GM23248 (cell line): ENCODE results near the gene TRERF1. TPM values are rescaled to one million over a fixed set of nuclear protein-coding genes. Genes with fewer than 3 reads are reported as not detected.
A peak's percentile ranks its signal among the peaks of the same experiment; 100 is the strongest.

Experiments
- DNase-seq: peaks from one replicate; pipeline ENCODE4 v3.0.0-alpha.2; 2015
- H2AFZ ChIP-seq: fragments of 200-600 bp; sonication (generic); 2 replicates; pipeline ENCODE4 v1.6.1; 2016; ENCODE audit warnings: antibody characterized with exemption
- H3F3A ChIP-seq: fragments of 200-600 bp; sonication (generic); 2 replicates; pipeline ENCODE4 v1.6.1; 2016; ENCODE audit warnings: mild to moderate bottlenecking, antibody characterized with exemption, mixed run types; ENCODE audit not compliant: insufficient read depth
- H3K27ac ChIP-seq: fragments of 200-600 bp; sonication (generic); 2 replicates; pipeline ENCODE4 v1.5.1; 2016; ENCODE audit warnings: mild to moderate bottlenecking
- H3K27me3 ChIP-seq: fragments of 200-600 bp; sonication (generic); replicated peaks from 2 replicates; pipeline ENCODE4 v1.6.1; 2016; ENCODE audit warnings: mild to moderate bottlenecking; ENCODE audit not compliant: insufficient read depth
- H3K36me3 ChIP-seq: fragments of 200-600 bp; sonication (generic); 2 replicates; pipeline ENCODE4 v1.6.1; 2016; ENCODE audit warnings: low read depth, mild to moderate bottlenecking
- H3K4me1 ChIP-seq: fragments of 200-600 bp; sonication (generic); 2 replicates; pipeline ENCODE4 v1.6.1; 2016; ENCODE audit warnings: mild to moderate bottlenecking; ENCODE audit not compliant: insufficient read depth
- H3K4me2 ChIP-seq: fragments of 200-600 bp; sonication (generic); one replicate; pipeline ENCODE4 v1.6.1; 2016; ENCODE audit warnings: mild to moderate bottlenecking; ENCODE audit not compliant: unreplicated experiment
- H3K4me3 ChIP-seq: fragments of 200-600 bp; sonication (generic); 2 replicates; pipeline ENCODE4 v1.5.1; 2016; ENCODE audit warnings: mild to moderate bottlenecking
- H3K79me2 ChIP-seq: fragments of 200-600 bp; sonication (generic); 2 replicates; pipeline ENCODE4 v1.6.1; 2016; ENCODE audit warnings: mild to moderate bottlenecking; ENCODE audit not compliant: insufficient read depth
- H3K9ac ChIP-seq: fragments of 200-600 bp; sonication (generic); 2 replicates; pipeline ENCODE4 v1.6.1; 2016; ENCODE audit warnings: mild to moderate bottlenecking
- H3K9me2 ChIP-seq: fragments of 200-600 bp; sonication (generic); 2 replicates; pipeline ENCODE4 v1.6.1; 2016; ENCODE audit warnings: mixed run types, mild to moderate bottlenecking, moderate library complexity; ENCODE audit not compliant: insufficient read depth
- H3K9me3 ChIP-seq: fragments of 200-600 bp; sonication (generic); one replicate; pipeline ENCODE4 v1.6.1; 2017; ENCODE audit warnings: low read depth
- H4K20me1 ChIP-seq: fragments of 200-600 bp; sonication (generic); 2 replicates; pipeline ENCODE4 v1.6.0; 2016; ENCODE audit not compliant: insufficient read depth
- EZH2 ChIP-seq: fragments of 200-600 bp; sonication (generic); IDR thresholded peaks from 2 replicates; pipeline ENCODE4 v1.6.1; 2018; ENCODE audit warnings: antibody characterized with exemption, mild to moderate bottlenecking; ENCODE audit not compliant: insufficient read depth, poor library complexity, severe bottlenecking
- EZH2phosphoT487 ChIP-seq: fragments of 200-600 bp; sonication (generic); IDR thresholded peaks from 2 replicates; pipeline ENCODE4 v1.6.1; 2018; ENCODE audit warnings: antibody characterized with exemption, moderate library complexity, mild to moderate bottlenecking, low read depth; ENCODE audit not compliant: insufficient read depth
- WGBS, 2 experiments: methylation state at CpG; one replicate each; pipeline ENCODE4 v1.1.6; 2015 to 2017; ENCODE audit warnings: low lambda C conversion rate in 2 of 2, low coverage in 1 of 2; ENCODE audit errors: missing lambda C conversion rate in 2 of 2; 5-methylcytosine and 5-hydroxymethylcytosine counted together
- in situ Hi-C: fragments of 300-500 bp; cut with MboI; formaldehyde crosslinking; loops from 2 replicates; pipeline ENCODE4 v1.15.0; 2020
- polyA plus RNA-seq: library from polyadenylated mRNA; unstranded; fragments of >200 nt; fragmentation: Nextera tagmentation; extraction: Ambion mirVana; gene quantifications from 2 replicates; pipeline ENCODE4 v1.2.1, GENCODE V29; 2016
- total RNA-seq: library from RNA; depleted of rRNA; stranded (reverse); fragments of >200 nt; shearing (Covaris generic); gene quantifications from 2 replicates; pipeline ENCODE4 v1.2.3, GENCODE V29; 2014

TRERF1 gene
- total and polyA plus RNA-seq, 2 experiments from 2014 or later = 2.7 to 3.1 TPM

DNA sequence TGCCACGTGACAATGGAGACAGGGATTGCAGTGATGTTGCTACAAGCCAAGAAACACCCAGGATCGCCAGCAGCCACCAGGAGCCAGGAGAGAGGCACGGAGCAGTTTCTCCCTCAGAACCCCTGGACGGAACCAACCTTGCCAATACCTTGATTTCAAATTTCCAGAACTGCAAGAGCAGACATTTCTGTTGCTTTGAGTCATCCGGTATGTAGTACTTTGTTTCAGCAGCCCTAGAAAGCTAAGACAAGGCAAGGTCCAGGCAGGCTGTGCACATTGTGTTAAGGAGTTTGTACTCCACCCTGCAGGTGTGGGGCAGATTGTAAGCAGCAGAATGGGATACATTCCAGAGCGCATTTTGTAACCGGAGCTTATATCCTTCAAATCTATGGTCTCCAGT is 48.3 kb downstream of the TRERF1 start:
- DNase-seq = peak; percentile 40
- WGBS, 2 experiments = 87 to 89% methylated on average over 7 of the region's 7 CpGs
- Histone ChIP-seq H3K79me2 (peaks cover 78% of the 10 kb centered on the region), H3K36me3 (no peaks in the 10 kb centered on the region), H4K20me1 (no peaks in the 10 kb centered on the region), H3K4me1 (peaks cover 42% of the 10 kb centered on the region), H3K9me2 (no peaks in the 10 kb centered on the region), H3F3A (peaks cover 4% of the 10 kb centered on the region), H3K4me3 (no peak overlapping the region), H3K27me3 (no peaks in the 10 kb centered on the region), H3K9me3 (no peaks in the 10 kb centered on the region), H2AFZ (no peak overlapping the region), H3K27ac (no peak overlapping the region), H3K4me2 (no peak overlapping the region), H3K9ac (no peak overlapping the region)
- in situ Hi-C loops = no loop called here
- TF ChIP-seq EZH2 = no peak
- no peak for TF ChIP-seq EZH2phosphoT487

DNA sequence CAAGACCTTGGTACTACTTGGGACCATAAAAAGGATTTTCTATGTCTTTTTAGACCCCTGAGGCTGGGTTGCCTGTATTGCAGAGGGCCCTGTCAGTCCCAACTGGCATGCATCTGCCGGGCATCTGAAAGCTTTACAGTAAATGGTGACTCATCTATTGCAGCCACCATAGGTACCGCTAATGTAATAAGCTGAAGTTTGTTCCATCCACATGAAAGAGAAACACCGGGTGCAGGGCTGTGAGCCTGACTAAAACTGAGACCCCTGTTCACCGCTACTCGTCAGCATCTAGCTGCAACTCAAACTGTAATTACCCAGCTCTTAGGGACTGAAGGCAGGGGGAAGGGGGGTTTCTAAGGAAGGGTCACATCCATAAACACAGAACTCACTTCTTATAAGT is 49.5 kb downstream of the TRERF1 start:
- H3K9me3 ChIP-seq = no peaks in the 10 kb centered on the region
- no peak for TF ChIP-seq EZH2
- no peak for TF ChIP-seq EZH2phosphoT487
- peaks cover 3% of the 10 kb centered on the region for H3F3A ChIP-seq
- H2AFZ ChIP-seq = no peak overlapping the region
- no peaks in the 10 kb centered on the region for H4K20me1 ChIP-seq
- H3K9me2 ChIP-seq = no peaks in the 10 kb centered on the region
- no peak overlapping the region for H3K9ac ChIP-seq
- WGBS, 2 experiments = 71 to 75% methylated on average over 5 of the region's 5 CpGs
- in situ Hi-C loops = no loop called here
- H3K79me2 ChIP-seq = peaks cover 91% of the 10 kb centered on the region
- no peak overlapping the region for H3K27ac ChIP-seq
- peak; percentile 62 for DNase-seq
- peaks cover 36% of the 10 kb centered on the region for H3K4me1 ChIP-seq
- H3K36me3 ChIP-seq = no peaks in the 10 kb centered on the region
- no peak overlapping the region for H3K4me2 ChIP-seq
- H3K4me3 ChIP-seq = no peak overlapping the region
- no peaks in the 10 kb centered on the region for H3K27me3 ChIP-seq

DNA sequence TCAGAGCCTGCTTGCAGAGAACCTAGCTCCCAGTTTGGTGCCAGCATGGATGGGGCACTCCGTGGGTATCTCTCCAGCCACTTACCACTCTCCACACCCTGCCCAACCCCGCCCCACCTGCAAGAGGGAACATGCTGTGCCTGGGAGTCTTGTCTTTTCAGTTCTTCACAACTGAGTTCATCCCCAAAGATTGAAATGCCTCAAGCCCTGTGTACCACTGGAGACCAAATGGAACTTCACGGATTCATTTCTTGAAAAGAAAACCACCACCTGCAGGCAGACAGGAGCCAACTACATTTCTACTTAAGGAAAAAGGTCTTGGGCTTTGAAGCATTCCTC is 50.1 kb downstream of the TRERF1 start:
- H3K9ac ChIP-seq = no peak overlapping the region
- H3K9me3 ChIP-seq = no peaks in the 10 kb centered on the region
- no peaks in the 10 kb centered on the region; the same call in 1 of the 2 replicates for H3F3A ChIP-seq
- H2AFZ ChIP-seq = no peak overlapping the region
- H3K4me2 ChIP-seq = no peak overlapping the region
- H4K20me1 ChIP-seq = no peaks in the 10 kb centered on the region
- 79 to 80% methylated on average over 3 of the region's 3 CpGs for WGBS, 2 experiments
- H3K4me3 ChIP-seq = no peak overlapping the region
- TF ChIP-seq EZH2phosphoT487 (no peak), EZH2 (no peak)
- H3K79me2 ChIP-seq = peaks cover 95% of the 10 kb centered on the region
- in situ Hi-C loops = no loop called here
- no peaks in the 10 kb centered on the region for H3K36me3 ChIP-seq
- DNase-seq = no peak
- no peak overlapping the region for H3K27ac ChIP-seq
- no peaks in the 10 kb centered on the region for H3K9me2 ChIP-seq
- H3K27me3 ChIP-seq = no peaks in the 10 kb centered on the region
- H3K4me1 ChIP-seq = peaks cover 30% of the 10 kb centered on the region

DNA sequence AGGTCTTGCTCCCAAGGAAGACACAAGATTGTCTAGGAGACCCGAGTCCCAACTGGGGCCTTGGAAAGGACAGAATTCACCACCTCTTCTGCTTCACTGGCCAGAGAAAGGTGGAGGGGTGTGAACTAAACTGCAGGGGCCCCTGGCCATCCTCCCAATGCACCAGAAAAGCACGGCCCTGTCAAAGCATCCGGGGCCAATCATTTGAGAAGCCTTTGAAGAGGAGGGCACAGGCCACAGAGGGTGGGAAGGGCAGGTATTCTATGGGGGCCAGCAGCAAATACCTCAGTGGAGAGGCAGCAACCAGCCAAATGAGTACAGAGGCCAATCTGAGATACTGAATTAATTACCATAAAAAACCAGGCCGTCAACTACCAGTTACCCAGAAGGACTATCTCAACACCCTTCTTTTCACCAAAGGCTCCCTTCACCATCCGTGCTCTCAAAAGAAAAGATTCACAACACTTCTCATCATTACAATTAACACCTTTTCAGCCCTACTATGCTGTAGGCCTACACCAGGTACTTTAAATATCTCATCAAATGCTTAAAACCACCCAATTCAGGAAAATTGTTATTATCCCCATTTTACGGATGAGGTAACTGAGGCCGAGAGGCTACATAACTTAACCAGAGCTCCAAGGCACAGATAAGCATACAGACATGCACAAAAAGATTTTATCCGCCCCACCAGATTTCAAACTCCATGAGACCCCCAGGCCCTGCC is 50.7 kb downstream of the TRERF1 start:
- DNase-seq = no peak
- Histone ChIP-seq H3K4me1 (peaks cover 28% of the 10 kb centered on the region), H3F3A (no peaks in the 10 kb centered on the region; the same call in 1 of the 2 replicates), H2AFZ (no peak overlapping the region), H3K9me2 (no peaks in the 10 kb centered on the region), H3K27ac (no peak overlapping the region), H3K27me3 (no peaks in the 10 kb centered on the region), H3K4me2 (no peak overlapping the region), H3K9ac (no peak overlapping the region), H3K4me3 (no peak overlapping the region), H4K20me1 (no peaks in the 10 kb centered on the region), H3K79me2 (peaks cover 95% of the 10 kb centered on the region), H3K36me3 (no peaks in the 10 kb centered on the region), H3K9me3 (no peaks in the 10 kb centered on the region)
- 87 to 89% methylated on average over 8 of the region's 8 CpGs for WGBS, 2 experiments
- in situ Hi-C loops = no loop called here
- TF ChIP-seq EZH2phosphoT487 (no peak), EZH2 (no peak)
